GM23338 (cell line): ENCODE data around the gene NT5C3B. TPM values are rescaled to one million over a fixed set of nuclear protein-coding genes. Genes with fewer than 3 reads are reported as not detected.

Experiments
- ATAC-seq: fragments of 200-7000 bp; cut with Tn5 transposase; 3 replicates; pipeline ENCODE4 v1.9.1; 2020
- DNase-seq: peaks from one replicate; pipeline ENCODE4 v3.0.0-alpha.2; 2015; ENCODE audit warnings: low spot score
- H2AFZ ChIP-seq: fragments of 200-600 bp; sonication (generic); 2 replicates; pipeline ENCODE4 v1.8.0; 2016; ENCODE audit warnings: antibody characterized with exemption, mild to moderate bottlenecking, moderate library complexity
- H3F3A ChIP-seq: fragments of 200-600 bp; sonication (generic); replicated peaks from 2 replicates; pipeline ENCODE4 v1.8.0; 2017; ENCODE audit warnings: antibody characterized with exemption, mixed run types, low read depth
- H3K27ac ChIP-seq: fragments of 200-600 bp; sonication (generic); 2 replicates; pipeline ENCODE4 v1.6.1; 2016; ENCODE audit warnings: low read depth
- H3K27me3 ChIP-seq: fragments of 200-600 bp; sonication (generic); 2 replicates; pipeline ENCODE4 v1.8.0; 2016; ENCODE audit warnings: mild to moderate bottlenecking, mixed run types, moderate library complexity; ENCODE audit not compliant: insufficient read depth
- H3K36me3 ChIP-seq: fragments of 200-600 bp; sonication (generic); 2 replicates; pipeline ENCODE4 v1.8.0; 2016; ENCODE audit warnings: mild to moderate bottlenecking; ENCODE audit not compliant: insufficient read depth
- H3K4me1 ChIP-seq: fragments of 200-600 bp; sonication (generic); 2 replicates; pipeline ENCODE4 v1.8.0; 2016; ENCODE audit warnings: mild to moderate bottlenecking, moderate library complexity; ENCODE audit not compliant: insufficient read depth
- H3K4me2 ChIP-seq: fragments of 200-600 bp; sonication (generic); 2 replicates; pipeline ENCODE4 v1.7.1; 2017; ENCODE audit warnings: mixed run types
- H3K4me3 ChIP-seq: fragments of 200-600 bp; sonication (generic); 2 replicates; pipeline ENCODE4 v1.6.1; 2016; ENCODE audit warnings: mixed run types
- H3K79me2 ChIP-seq: fragments of 200-600 bp; sonication (generic); replicated peaks from 2 replicates; pipeline ENCODE4 v1.8.0; 2017; ENCODE audit warnings: mild to moderate bottlenecking; ENCODE audit not compliant: insufficient read depth
- H3K9me2 ChIP-seq: fragments of 200-600 bp; sonication (generic); 2 replicates; pipeline ENCODE4 v1.8.0; 2017; ENCODE audit not compliant: insufficient read depth
- H4K20me1 ChIP-seq: fragments of 200-600 bp; sonication (generic); replicated peaks from 2 replicates; pipeline ENCODE4 v1.8.0; 2017; ENCODE audit warnings: mild to moderate bottlenecking; ENCODE audit not compliant: insufficient read depth
- H3K27ac Mint-ChIP-seq: 2 replicates; pipeline ENCODE4 v1.8.0; 2020; ENCODE audit warnings: inconsistent platforms, mild to moderate bottlenecking, moderate library complexity, mixed read lengths
- H3K27me3 Mint-ChIP-seq: 3 replicates; pipeline ENCODE4 v1.8.0; 2022; ENCODE audit warnings: low read depth, mild to moderate bottlenecking, moderate library complexity, mixed read lengths, inconsistent platforms; ENCODE audit not compliant: insufficient read depth, poor library complexity
- H3K36me3 Mint-ChIP-seq: 3 replicates; pipeline ENCODE4 v1.8.0; 2021; ENCODE audit warnings: low read depth, mild to moderate bottlenecking, inconsistent platforms, moderate library complexity, mixed read lengths
- H3K4me1 Mint-ChIP-seq: 3 replicates; pipeline ENCODE4 v1.8.0; 2020; ENCODE audit warnings: mild to moderate bottlenecking, inconsistent platforms, mixed read lengths
- H3K4me3 Mint-ChIP-seq: 3 replicates; pipeline ENCODE4 v1.8.0; 2021; ENCODE audit warnings: moderate library complexity, mild to moderate bottlenecking, inconsistent platforms, mixed read lengths
- H3K9me3 Mint-ChIP-seq: 3 replicates; pipeline ENCODE4 v1.8.0; 2020; ENCODE audit warnings: moderate library complexity, mild to moderate bottlenecking, inconsistent platforms, mixed read lengths
- CREB1 ChIP-seq: fragments of 250-450 bp; sonication (Bioruptor Pico); IDR thresholded peaks from 2 replicates; pipeline ENCODE4 v1.5.0; 2020; ENCODE audit warnings: low read depth, mild to moderate bottlenecking, moderate library complexity
- CTCF ChIP-seq, 2 experiments: fragments of 200-600 bp in 1 of 2; sonication (generic) in 1 of 2; conservative IDR thresholded peaks; 2 replicates each; pipeline versions ENCODE4 v1.5.1 to v1.6.1; 2016 to 2017; ENCODE audit warnings: antibody characterized with exemption in 2 of 2, low read depth in 2 of 2, mild to moderate bottlenecking in 2 of 2, moderate library complexity in 1 of 2
- ETS1 ChIP-seq: IDR thresholded peaks from 2 replicates; pipeline ENCODE4 v1.6.1; 2016; ENCODE audit warnings: antibody characterized with exemption
- EZH2 ChIP-seq: fragments of 200-600 bp; sonication (generic); IDR thresholded peaks from one replicate; pipeline ENCODE4 v1.8.0; 2017; ENCODE audit warnings: antibody characterized with exemption, mild to moderate bottlenecking, low read depth; ENCODE audit not compliant: unreplicated experiment
- EZH2phosphoT487 ChIP-seq: fragments of 200-600 bp; sonication (generic); IDR thresholded peaks from one replicate; pipeline ENCODE4 v1.8.1; 2018; ENCODE audit warnings: antibody characterized with exemption; ENCODE audit not compliant: unreplicated experiment
- JUNB ChIP-seq: IDR thresholded peaks from one replicate; pipeline ENCODE4 v1.6.1; 2016; ENCODE audit warnings: antibody characterized with exemption; ENCODE audit not compliant: unreplicated experiment
- NANOG ChIP-seq: IDR thresholded peaks from 2 replicates; pipeline ENCODE4 v1.6.1; 2016; ENCODE audit warnings: antibody characterized with exemption, borderline replicate concordance
- POLR2AphosphoS5 ChIP-seq: IDR thresholded peaks from 2 replicates; pipeline ENCODE4 v1.6.1; 2016; ENCODE audit warnings: antibody characterized with exemption, low read depth
- REST ChIP-seq: IDR thresholded peaks from one replicate; pipeline ENCODE4 v1.6.1; 2018; ENCODE audit warnings: antibody characterized with exemption; ENCODE audit not compliant: unreplicated experiment
- STAT1 ChIP-seq: IDR thresholded peaks from one replicate; pipeline ENCODE4 v1.6.1; 2016; ENCODE audit warnings: antibody characterized with exemption; ENCODE audit not compliant: unreplicated experiment
- ZNF114 ChIP-seq: fragments of 250-450 bp; sonication (Bioruptor Pico); IDR thresholded peaks from 2 replicates; pipeline ENCODE4 v1.5.0; 2020; ENCODE audit warnings: mild to moderate bottlenecking, moderate library complexity
- ZNF331 ChIP-seq: fragments of 250-450 bp; sonication (Bioruptor Pico); IDR thresholded peaks from 2 replicates; pipeline ENCODE4 v1.5.0; 2020; ENCODE audit warnings: low read depth, mild to moderate bottlenecking, moderate library complexity
- ZNF462 ChIP-seq: fragments of 250-450 bp; sonication (Bioruptor Pico); IDR thresholded peaks from 2 replicates; pipeline ENCODE4 v1.5.0; 2020; ENCODE audit warnings: mild to moderate bottlenecking, moderate library complexity
- polyA plus RNA-seq: library from polyadenylated mRNA; unstranded; fragments of >200 nt; fragmentation: Nextera tagmentation; extraction: Ambion mirVana; gene quantifications from 2 replicates; pipeline ENCODE4 v1.2.1, GENCODE V29; 2016
- total RNA-seq: library from RNA; depleted of rRNA; stranded (reverse); fragments of >200 nt; shearing (Covaris generic); gene quantifications from 2 replicates; pipeline ENCODE4 v1.2.3, GENCODE V29; 2014

The NT5C3B gene
- total and polyA plus RNA-seq, 2 experiments from 2014 or later: 58.2 to 78.3 TPM

GRCh38 chr17:41806685-41807445, 29.2 kb downstream of the NT5C3B start:
- DNase-seq (no peak), ATAC-seq (no peak)
- H3K36me3 ChIP-seq: no peaks in the 10 kb centered on the region
- Mint-ChIP-seq H3K27ac (no peak overlapping the region), H3K9me3 (peaks cover 9% of the 10 kb centered on the region; the same call in 2 of the 3 replicates), H3K4me3 (no peak overlapping the region), H3K36me3 (peaks cover 50% of the 10 kb centered on the region), H3K27me3 (peaks cover 14% of the 10 kb centered on the region), H3K4me1 (peaks cover 17% of the 10 kb centered on the region)
- H3F3A ChIP-seq: no peaks in the 10 kb centered on the region; the same call in 1 of the 2 replicates
- H3K9me2 ChIP-seq: no peaks in the 10 kb centered on the region
- no peak for TF ChIP-seq EZH2
- no peak for TF ChIP-seq STAT1
- no peak for TF ChIP-seq ZNF331 (CRISPR knock-in tag)
- no peak for TF ChIP-seq CREB1 (CRISPR knock-in tag)
- TF ChIP-seq REST: no peak
- TF ChIP-seq POLR2AphosphoS5: no peak
- no peak for TF ChIP-seq NANOG
- TF ChIP-seq JUNB: no peak
- TF ChIP-seq CTCF (conservative IDR thresholded peaks at IDR 0.05; ENCODE audit: low read depth in 2 of 2): no peak
- TF ChIP-seq EZH2phosphoT487: no peak
- no peak for TF ChIP-seq ZNF114 (CRISPR knock-in tag)
- TF ChIP-seq ETS1: no peak
- TF ChIP-seq ZNF462: no peak
- H4K20me1 ChIP-seq: no peaks in the 10 kb centered on the region; the same call in 1 of the 2 replicates
- peaks cover 11% of the 10 kb centered on the region for H3K4me1 ChIP-seq
- H3K27me3 ChIP-seq: peaks cover 9% of the 10 kb centered on the region
- H3K4me2 ChIP-seq: no peak overlapping the region
- peaks cover 9% of the 10 kb centered on the region for H3K79me2 ChIP-seq
- H3K27ac ChIP-seq: no peak overlapping the region
- no peak overlapping the region for H2AFZ ChIP-seq
- H3K4me3 ChIP-seq: no peak overlapping the region
